CD4-positive, alpha-beta T cell (primary cell): ENCODE measurements around the gene EXOSC5. TPM values are rescaled to one million over a fixed set of nuclear protein-coding genes. Genes with fewer than 3 reads are reported as not detected.

Source experiments
- ATAC-seq: fragments of 200-7000 bp; cut with Tn5 transposase; one replicate; pipeline ENCODE4 v1.10.0; 2022; ENCODE audit warnings: mild to moderate bottlenecking; ENCODE audit not compliant: poor library complexity
- CTCF ChIA-PET: fragments of 350-600 bp; sonication (Branson Sonifier 250); formaldehyde crosslinking; loops from one replicate; lab custom pipeline; 2021; ENCODE audit warnings: antibody characterized with exemption, inconsistent platforms; lab: Charles Lee
- POLR2A ChIA-PET: fragments of 350-600 bp; sonication (Branson Sonifier 250); formaldehyde crosslinking; loops from one replicate; lab custom pipeline; 2021; ENCODE audit warnings: antibody characterized with exemption, inconsistent platforms; lab: Charles Lee
- DNase-seq, 14 experiments: peaks; one replicate each; pipeline ENCODE4 v3.0.0-alpha.2; 2013 to 2020; ENCODE audit warnings: mixed read lengths in 2 of 14
- H3K27ac ChIP-seq, 2 donors: one replicate each; pipeline versions ENCODE4 v1.5.1 to v1.7.0; 2013; ENCODE audit warnings: low read length in 2 of 2, low read depth in 1 of 2, mild to moderate bottlenecking in 1 of 2
- H3K27me3 ChIP-seq, 2 experiments: 1 replicate in 1 of 2; 2 replicates in 1 of 2; pipeline versions ENCODE4 v1.6.1 to v1.7.0; 2013; ENCODE audit warnings: low read length in 2 of 2, control low read depth in 1 of 2, mild to moderate bottlenecking in 1 of 2, moderate library complexity in 1 of 2; ENCODE audit not compliant: insufficient read depth in 2 of 2, control insufficient read depth in 1 of 2
- H3K36me3 ChIP-seq: one replicate; pipeline ENCODE4 v1.6.1; 2013; ENCODE audit warnings: low read length, control low read depth; ENCODE audit not compliant: insufficient read depth
- H3K4me1 ChIP-seq: one replicate; pipeline ENCODE4 v1.6.1; 2013; ENCODE audit warnings: low read length, control low read depth; ENCODE audit not compliant: insufficient read depth
- H3K4me3 ChIP-seq: one replicate; pipeline ENCODE4 v1.5.1; 2013; ENCODE audit warnings: mild to moderate bottlenecking, low read length, moderate library complexity
- H3K9me3 ChIP-seq, 2 experiments: 1 replicate in 1 of 2; 2 replicates in 1 of 2; pipeline versions ENCODE4 v1.6.1 to v1.7.0; 2013; ENCODE audit warnings: low read length in 2 of 2, mild to moderate bottlenecking in 2 of 2, control low read depth in 1 of 2, moderate library complexity in 1 of 2; ENCODE audit not compliant: control insufficient read depth in 1 of 2, insufficient read depth in 1 of 2
- H3K27ac Mint-ChIP-seq: one replicate; pipeline ENCODE4 v1.8.0; 2020; ENCODE audit warnings: mixed read lengths
- H3K27me3 Mint-ChIP-seq: one replicate; pipeline ENCODE4 v1.8.0; 2021; ENCODE audit warnings: mixed read lengths
- H3K36me3 Mint-ChIP-seq: one replicate; pipeline ENCODE4 v1.8.0; 2021; ENCODE audit warnings: low read depth, mixed read lengths
- H3K4me1 Mint-ChIP-seq: one replicate; pipeline ENCODE4 v1.8.0; 2021; ENCODE audit warnings: low read depth, mixed read lengths
- H3K4me3 Mint-ChIP-seq: one replicate; pipeline ENCODE4 v1.8.0; 2020; ENCODE audit warnings: mild to moderate bottlenecking, mixed read lengths
- H3K9me3 Mint-ChIP-seq: one replicate; pipeline ENCODE4 v1.8.0; 2020; ENCODE audit warnings: mixed read lengths
- CTCF ChIP-seq: fragments of 200-600 bp; IDR thresholded peaks from one replicate; pipeline ENCODE4 v1.8.0; 2022; ENCODE audit warnings: antibody characterized with exemption, mild to moderate bottlenecking
- intact Hi-C, 2 experiments: fragments of 100-400 bp; cut with DNase I in 1 of 2; cut with micrococcal nuclease in 1 of 2; formaldehyde crosslinking; loops; one replicate each; pipeline versions ENCODE4 v1.15.1 to v1.9.0; 2023 to 2025; cut with DNase I, micrococcal nuclease
- total RNA-seq, 174 experiments: library from RNA in 2 of 174; stranded (reverse) in 2 of 174; gene quantifications; one replicate each; pipeline ENCODE4 v1.2.3 and lab custom pipeline; 2021 to 2026

EXOSC5 gene
- total RNA-seq, 2 experiments from 2014 or later: 6.5 to 7.5 TPM

GRCh38 chr19:41402010-41402409 is 4.9 kb upstream of the EXOSC5 start:
- Mint-ChIP-seq H3K27me3 (no peaks in the 10 kb centered on the region), H3K4me3 (no peak overlapping the region), H3K36me3 (peaks cover 19% of the 10 kb centered on the region), H3K4me1 (peaks cover 42% of the 10 kb centered on the region), H3K9me3 (no peaks in the 10 kb centered on the region), H3K27ac (no peak overlapping the region)
- no peak overlapping the region for H3K27ac ChIP-seq
- TF ChIP-seq CTCF: no peak
- ATAC-seq (no peak), DNase-seq (no peak)
- POLR2A ChIA-PET: no interaction called here
- no peaks in the 10 kb centered on the region for H3K27me3 ChIP-seq
- H3K4me3 ChIP-seq: no peak overlapping the region
- peaks cover 20% of the 10 kb centered on the region for H3K4me1 ChIP-seq
- CTCF ChIA-PET: no interaction called here
- H3K36me3 ChIP-seq: peaks cover 9% of the 10 kb centered on the region
- no peaks in the 10 kb centered on the region for H3K9me3 ChIP-seq
- intact Hi-C loops: no loop called here

GRCh38 chr19:41401483-41401882 is 4.3 kb upstream of the EXOSC5 start:
- intact Hi-C loops: no loop called here
- ChIA-PET POLR2A (no interaction called here), CTCF (no interaction called here)
- no peaks in the 10 kb centered on the region for H3K27me3 Mint-ChIP-seq
- H3K27me3 ChIP-seq: no peaks in the 10 kb centered on the region
- peaks cover 9% of the 10 kb centered on the region for H3K36me3 ChIP-seq
- H3K4me1 Mint-ChIP-seq: peaks cover 47% of the 10 kb centered on the region
- H3K4me3 ChIP-seq: no peak overlapping the region
- H3K9me3 ChIP-seq: no peaks in the 10 kb centered on the region
- peaks cover 19% of the 10 kb centered on the region for H3K36me3 Mint-ChIP-seq
- peaks cover 24% of the 10 kb centered on the region for H3K4me1 ChIP-seq
- no peak overlapping the region for H3K27ac Mint-ChIP-seq
- ATAC-seq (no peak), DNase-seq (no peak)
- no peak overlapping the region for H3K27ac ChIP-seq
- H3K4me3 Mint-ChIP-seq: peak overlapping the region; percentile 31
- H3K9me3 Mint-ChIP-seq: no peaks in the 10 kb centered on the region
- no peak for TF ChIP-seq CTCF

- no peaks in the 10 kb centered on the region for H3K27me3 ChIP-seq
- peak; percentile 9 for TF ChIP-seq CTCF
- no peaks in the 10 kb centered on the region for H3K9me3 Mint-ChIP-seq
- peak overlapping the region; percentile 99 for H3K27ac Mint-ChIP-seq
- no peak overlapping the region for H3K4me3 ChIP-seq
- ATAC-seq (no peak), DNase-seq (no peak)
- H3K36me3 ChIP-seq: peaks cover 7% of the 10 kb centered on the region
- H3K4me1 Mint-ChIP-seq: peaks cover 57% of the 10 kb centered on the region
- ChIA-PET POLR2A (no interaction called here), CTCF (no interaction called here)
- no peaks in the 10 kb centered on the region for H3K27me3 Mint-ChIP-seq
- H3K36me3 Mint-ChIP-seq: peaks cover 28% of the 10 kb centered on the region
- H3K27ac ChIP-seq: no peak overlapping the region
- no peaks in the 10 kb centered on the region for H3K9me3 ChIP-seq
- H3K4me1 ChIP-seq: peaks cover 38% of the 10 kb centered on the region
- peak overlapping the region; percentile 96 for H3K4me3 Mint-ChIP-seq
- intact Hi-C loops: loop anchor here in 1 of 2 experiments (5.0 kb wide), 1 partner anchor 163 kb away; no protein-coding TSS in a partner anchor
Observed at GRCh38 chr19:41399525-41399924, 2.4 kb upstream of the EXOSC5 start.
